Measurements from ENCODE around the gene ADGRV1. TPM values are rescaled to one million over a fixed set of nuclear protein-coding genes. Genes with fewer than 3 reads are reported as not detected.

ADGRV1 gene
- total RNA-seq, 1 experiment from 2014 or later, result 64.8 TPM

- Histone ChIP-seq H2BK120ac (ENCODE audit: low read depth, low read length, poor library complexity, severe bottlenecking) (no peak overlapping the region), H3K4me2 (ENCODE audit: insufficient read depth, insufficient read length, low read length) (no peak overlapping the region), H2BK15ac (ENCODE audit: low read depth, low read length) (no peak overlapping the region), H3K4ac (ENCODE audit: low read depth, low read length) (no peak overlapping the region; the same call in 1 of the 2 replicates), H2BK5ac (ENCODE audit: insufficient read length, low read length) (no peak overlapping the region), H2AFZ (ENCODE audit: low read length) (no peak overlapping the region), H3K4me1 (ENCODE audit: insufficient read depth, low read length) (no peaks in the 10 kb centered on the region), H2AK5ac (ENCODE audit: insufficient read length, low read length) (no peak overlapping the region), H4K20me1 (ENCODE audit: control insufficient read depth, insufficient read depth, insufficient read length) (no peaks in the 10 kb centered on the region), H3K9me3 (ENCODE audit: control insufficient read depth, low read depth, low read length) (no peaks in the 10 kb centered on the region), H4K5ac (ENCODE audit: insufficient read length, low read depth, low read length) (no peak overlapping the region), H3K79me2 (ENCODE audit: insufficient read depth, low read length) (no peaks in the 10 kb centered on the region), H3K23ac (ENCODE audit: insufficient read length, low read depth, low read length) (no peak overlapping the region), H3K14ac (ENCODE audit: insufficient read depth, low read length) (no peak overlapping the region; the same call in 1 of the 2 replicates), H2BK20ac (ENCODE audit: low read depth, low read length, poor library complexity, severe bottlenecking) (no peak overlapping the region), H3K23me2 (ENCODE audit: insufficient read length, low read depth, low read length, poor library complexity, severe bottlenecking) (no peaks in the 10 kb centered on the region), H2BK12ac (ENCODE audit: insufficient read length, low read depth, low read length) (no peak overlapping the region), H3K18ac (ENCODE audit: insufficient read length, low read depth, low read length) (peak overlapping the region; percentile 18), H3T11ph (ENCODE audit: low read length) (peak overlapping the region; percentile 46), H3K79me1 (ENCODE audit: insufficient read depth, low read depth, low read length, poor library complexity, severe bottlenecking) (no peaks in the 10 kb centered on the region), H3K27me3 (ENCODE audit: insufficient read depth, low read length) (no peaks in the 10 kb centered on the region), H3K27ac (ENCODE audit: insufficient read length, low read depth, low read length) (peak overlapping the region; percentile 54), H3K56ac (ENCODE audit: insufficient read length, low read depth, low read length) (no peak overlapping the region), H4K91ac (ENCODE audit: insufficient read length, low read depth, low read length) (no peak overlapping the region), H4K8ac (replicated peaks; ENCODE audit: insufficient read length, low read depth, low read length) (no peak overlapping the region), H3K9ac (ENCODE audit: extremely low read depth, insufficient read length, low read length) (no peak overlapping the region)
- Mint-ChIP-seq H3K9me3 (no peaks in the 10 kb centered on the region), H3K27me3 (ENCODE audit: low read depth) (no peaks in the 10 kb centered on the region), H3K36me3 (ENCODE audit: insufficient read depth in 1 of 3, low read depth in 3 of 3) (peaks cover 4 to 18% (median 6%) of the 10 kb centered on the region in 3 experiments), H3K4me1 (peaks cover 12 to 34% of the 10 kb centered on the region in 2 experiments; a peak in 3 of 4 replicates), H3K4me3 (no peak overlapping the region; a peak in 1 of 5 replicates), H3K27ac (peak overlapping the region; percentile 36 to 98 (median 59); a peak in 5 of 7 replicates)
- no peak for TF ChIP-seq CTCF (conservative IDR thresholded peaks at IDR 0.05)
- DNase-seq, result peak; percentile 61
- no CpG with 5 or more reads among the region's 1 CpG for WGBS (ENCODE audit: extremely low coverage, insufficient read length, low lambda C conversion rate)
These were observed 381.8 kb downstream of the ADGRV1 start for GRCh38 chr5:90940227-90940995.

All from H9 (cell line).